Raji (cell line): ENCODE results near the gene ACVR1B.

Source experiments
- POLR2A ChIP-seq: IDR thresholded peaks from 2 replicates; pipeline ENCODE4 v1.6.1; 2011; ENCODE audit warnings: low read depth, low read length, control low read depth; ENCODE audit not compliant: insufficient read depth

The ACVR1B gene

DNA sequence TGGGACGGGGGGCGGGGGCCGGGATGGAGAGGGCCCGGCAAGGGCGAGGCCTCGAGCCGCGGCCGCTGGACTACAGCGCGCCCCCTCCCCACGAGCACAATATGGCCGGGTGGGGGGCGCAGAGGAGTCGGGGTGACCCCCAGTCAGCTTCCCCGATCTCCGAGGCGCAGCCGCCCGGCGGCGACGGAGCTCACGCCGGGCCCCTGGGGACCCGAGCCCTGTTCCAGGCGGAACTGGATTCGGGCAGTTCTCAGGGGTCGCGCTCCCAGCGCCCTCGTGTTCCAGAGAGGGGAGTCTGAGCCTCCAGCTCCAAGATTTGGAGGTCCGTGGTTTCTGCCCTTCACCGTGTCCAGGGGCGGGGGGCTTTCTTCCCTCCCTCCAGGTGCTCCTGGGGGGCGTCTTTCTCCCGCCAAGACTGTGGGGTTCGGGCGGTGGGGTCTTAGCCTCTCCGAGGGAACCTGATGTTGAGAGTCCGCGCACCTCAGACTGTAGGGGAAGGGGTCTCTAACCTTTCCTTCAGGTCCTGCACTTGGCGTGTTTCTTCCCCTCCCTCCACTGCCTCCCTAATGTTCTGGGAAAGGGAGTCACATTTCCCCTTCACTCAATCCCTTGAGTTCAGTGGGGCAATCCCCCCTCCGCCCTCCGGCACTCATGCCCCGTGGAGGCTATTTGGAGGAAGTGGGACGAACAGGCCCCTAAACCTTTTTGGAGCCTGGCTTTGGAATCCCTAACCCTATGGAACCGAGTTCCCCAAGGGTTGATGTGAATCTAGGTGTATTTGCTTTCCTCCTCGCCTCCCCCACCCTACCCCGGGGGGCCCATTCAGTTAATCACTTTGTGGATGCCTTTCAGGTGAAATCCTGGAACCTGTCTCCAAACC, 584 bp downstream of the ACVR1B start:
- no peak for TF ChIP-seq POLR2A

- TF ChIP-seq POLR2A = no peak
Observed at GRCh38 chr12:51953089-51953488, 1.6 kb downstream of the ACVR1B start.

GRCh38 chr12:51953864-51954263, 2.4 kb downstream of the ACVR1B start:
- TF ChIP-seq POLR2A = no peak

DNA sequence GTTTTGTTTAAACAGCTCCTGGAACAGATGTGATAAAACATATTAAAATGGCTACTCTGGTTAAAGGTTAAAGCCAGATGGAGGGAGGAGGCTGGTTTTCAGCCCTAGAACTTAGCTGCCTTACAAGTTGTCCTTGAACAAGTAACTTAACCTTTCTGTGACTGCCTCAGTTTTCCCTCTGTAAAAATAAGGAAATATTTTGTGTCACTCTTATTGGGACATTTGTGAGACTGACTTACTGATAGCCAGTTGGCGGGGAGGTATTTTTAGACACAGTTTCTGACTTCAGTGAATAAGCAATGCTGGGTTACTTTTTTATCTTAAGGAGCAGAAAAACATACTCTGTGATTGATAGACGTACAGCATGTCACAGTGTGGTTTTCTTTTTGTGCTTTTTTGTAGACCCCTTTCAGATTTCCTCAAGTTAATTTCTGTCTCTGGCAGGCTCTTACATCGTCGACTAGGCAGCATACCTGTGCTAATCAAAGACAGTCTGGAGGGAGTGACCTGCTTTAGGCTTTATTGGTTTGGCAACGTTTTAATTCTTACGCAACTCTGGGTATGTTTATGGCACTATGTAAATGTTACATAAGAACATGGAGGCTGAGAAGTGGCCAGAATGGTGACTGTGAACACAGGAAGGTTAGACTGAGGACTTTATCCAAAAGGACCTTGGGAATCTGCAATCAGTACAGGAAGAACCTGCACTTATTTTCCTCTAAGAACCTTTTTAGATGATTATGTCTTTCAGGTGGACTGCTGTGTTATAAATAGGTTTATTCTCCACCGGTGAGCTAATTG, 3.3 kb downstream of the ACVR1B start:
- TF ChIP-seq POLR2A = no peak

DNA sequence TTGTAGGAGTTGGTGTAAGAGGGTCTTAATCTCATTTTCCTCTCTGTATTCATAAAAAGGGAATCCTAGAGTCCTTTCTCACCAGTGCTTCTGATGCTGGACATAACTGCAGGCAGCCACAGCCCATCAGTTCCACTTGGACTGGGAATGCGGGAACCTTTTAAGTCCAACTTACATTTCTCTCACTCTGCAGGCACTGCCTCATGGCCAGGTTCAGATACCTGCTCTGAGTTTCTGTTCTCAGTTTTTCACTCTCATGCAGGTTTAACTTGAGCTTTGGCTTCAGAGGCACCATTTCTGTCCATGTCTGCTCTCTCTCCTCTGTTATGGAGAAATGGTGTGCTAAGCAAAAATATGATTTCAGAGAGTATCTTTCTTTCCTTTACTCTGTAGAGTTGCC, 4.2 kb downstream of the ACVR1B start:
- no peak for TF ChIP-seq POLR2A

- TF ChIP-seq POLR2A = no peak
Observed at GRCh38 chr12:51958542-51958941, 7.0 kb downstream of the ACVR1B start.

DNA sequence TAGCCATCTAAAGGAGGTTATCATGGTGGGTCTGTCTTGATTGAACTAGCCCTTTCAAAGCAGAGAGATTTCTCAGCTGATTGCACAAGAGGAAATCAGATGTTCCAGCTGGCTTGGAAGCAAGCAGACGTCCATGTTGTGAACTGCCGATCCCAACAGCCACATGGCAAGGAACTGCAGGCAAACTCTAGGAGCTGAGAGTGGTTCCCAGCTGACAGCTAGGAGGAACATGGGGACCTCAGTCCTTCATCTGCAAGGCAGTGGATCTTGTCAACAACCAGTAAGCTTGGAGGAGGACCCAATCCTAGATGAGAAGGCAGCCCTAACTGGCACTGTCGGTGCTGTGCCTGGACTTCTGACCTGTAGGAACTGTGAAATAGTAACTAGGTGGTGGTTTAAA, 7.7 kb downstream of the ACVR1B start:
- TF ChIP-seq POLR2A = no peak

GRCh38 chr12:51959921-51960320, 8.4 kb downstream of the ACVR1B start:
- TF ChIP-seq POLR2A = no peak

- TF ChIP-seq POLR2A = no peak
Observed at GRCh38 chr12:51960488-51960887, 9.0 kb downstream of the ACVR1B start.

DNA sequence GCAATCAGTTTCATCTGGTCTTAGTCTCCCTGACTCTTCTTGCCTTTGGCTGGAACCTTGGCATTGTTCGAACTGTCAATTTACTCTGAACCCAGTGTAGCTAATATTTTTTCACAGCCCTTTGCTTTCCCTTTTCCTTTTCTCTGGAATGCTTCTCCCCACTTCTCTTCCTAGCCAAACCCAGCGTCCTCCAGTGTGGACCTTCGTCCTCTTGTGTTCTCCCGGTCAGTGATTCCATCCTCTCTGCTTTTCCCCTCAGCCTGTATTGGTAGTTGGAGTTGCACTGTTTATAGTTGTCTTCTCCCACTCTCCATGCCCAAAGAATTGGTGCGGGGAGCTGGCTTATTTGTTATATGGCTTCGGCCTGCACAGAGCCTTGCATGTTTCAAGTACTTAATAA, 9.4 kb downstream of the ACVR1B start:
- no peak for TF ChIP-seq POLR2A

DNA sequence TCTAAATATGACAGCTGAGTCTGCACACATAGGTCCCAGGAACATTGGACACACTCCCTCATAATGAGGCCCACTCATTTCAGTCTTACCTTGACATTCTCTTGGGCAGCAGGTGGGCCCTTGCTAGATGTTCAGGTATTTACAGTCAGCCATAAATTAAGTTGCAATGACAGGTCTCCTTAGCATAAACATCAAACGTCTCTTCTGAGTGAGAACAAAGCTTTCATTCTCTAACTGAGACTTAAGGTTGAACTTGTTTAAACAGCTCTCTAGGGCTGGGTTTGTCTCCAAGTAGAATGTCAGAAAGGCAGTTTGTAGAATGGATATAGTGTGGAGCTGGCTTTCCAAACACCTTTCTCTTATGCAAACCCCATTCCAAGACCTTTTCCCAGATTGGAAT, 10.3 kb downstream of the ACVR1B start:
- no peak for TF ChIP-seq POLR2A

DNA sequence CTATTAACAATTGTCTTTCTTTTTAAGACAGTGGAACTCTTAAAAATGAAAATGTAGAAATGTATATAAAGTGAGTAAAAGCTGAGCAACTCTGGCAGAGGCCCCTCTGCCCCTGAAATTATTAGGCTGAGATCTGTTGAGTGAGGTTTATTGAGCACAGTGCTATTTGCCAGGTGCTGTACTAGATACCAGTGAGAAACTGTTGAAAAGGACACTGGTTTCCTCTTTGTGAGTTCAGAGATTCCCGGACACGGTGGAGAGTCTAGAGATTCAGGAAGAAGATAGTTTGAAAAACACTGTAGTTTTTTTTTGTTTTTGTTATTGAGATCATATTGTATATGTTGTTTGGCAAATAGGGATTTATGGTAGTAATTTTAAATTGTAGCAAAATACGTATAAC, 11.2 kb downstream of the ACVR1B start:
- TF ChIP-seq POLR2A = no peak

DNA sequence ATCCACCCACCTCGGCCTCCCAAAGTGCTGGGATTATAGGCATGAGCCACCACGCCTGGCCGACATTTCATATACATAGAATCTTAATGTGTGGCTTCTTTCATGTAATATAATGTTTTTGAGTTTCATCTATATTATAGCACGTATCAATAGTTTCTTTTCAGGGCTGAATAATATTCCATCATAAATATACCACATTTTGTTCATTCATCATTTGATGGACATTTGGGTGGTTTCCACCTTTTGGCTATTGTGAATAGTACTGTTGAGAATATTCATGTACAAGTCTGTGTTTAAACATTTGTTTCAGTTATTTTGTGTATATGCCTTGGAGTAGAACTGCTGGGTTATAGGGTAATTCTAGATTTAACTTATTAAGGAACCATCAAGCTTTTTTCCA, 12.0 kb downstream of the ACVR1B start:
- TF ChIP-seq POLR2A = no peak

DNA sequence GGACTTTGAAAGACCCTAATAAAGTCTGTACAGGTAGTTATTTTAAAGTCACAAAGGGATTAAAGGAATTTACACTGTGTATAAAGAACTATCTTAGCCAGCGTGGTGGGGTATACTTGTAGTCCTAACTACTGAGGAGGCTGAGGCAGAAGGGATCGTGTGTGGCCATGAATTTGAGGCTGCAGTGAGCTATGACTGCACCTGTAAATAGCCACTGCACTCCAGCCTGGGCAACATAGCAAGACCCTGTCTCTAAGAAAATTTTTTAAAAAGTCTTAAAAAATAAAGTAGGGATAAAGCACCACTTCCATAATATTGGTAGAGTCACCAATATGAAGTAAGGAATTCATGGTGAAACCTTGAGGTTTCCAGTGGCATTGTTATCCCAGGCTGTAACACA, 18.1 kb downstream of the ACVR1B start:
- no peak for TF ChIP-seq POLR2A

- TF ChIP-seq POLR2A = no peak
Observed at GRCh38 chr12:51970904-51971646, 19.6 kb downstream of the ACVR1B start.
